ENCODE measurements around the gene GNAZ.

Gene GNAZ

GRCh38 chr22:23109441-23109978 is 39.2 kb downstream of the GNAZ start:
- Histone ChIP-seq H3K27ac (replicated peaks) (no peak overlapping the region), H3K27me3 (ENCODE audit: insufficient read depth, poor library complexity, severe bottlenecking) (no peaks in the 10 kb centered on the region), H3K4me3 (replicated peaks; ENCODE audit: insufficient read depth, low read length) (no peak overlapping the region)
- DNase-seq (ENCODE audit: low read depth in 1 of 2, low spot score in 1 of 2): no peak
- TF ChIP-seq SPI1 (IDR thresholded peaks at IDR 0.05; ENCODE audit: borderline replicate concordance, low read depth): no peak
- no peak for TF ChIP-seq POLR2AphosphoS5 (IDR thresholded peaks at IDR 0.05; ENCODE audit: low read depth)
- no peak for TF ChIP-seq REST (IDR thresholded peaks at IDR 0.05; ENCODE audit: insufficient replicate concordance, low read depth)
- no peak for TF ChIP-seq CTCF (IDR thresholded peaks at IDR 0.05; ENCODE audit: insufficient read depth, low read length)
- no peak for TF ChIP-seq GABPA (IDR thresholded peaks at IDR 0.05; ENCODE audit: low read depth)

- H3K27me3 ChIP-seq (ENCODE audit: insufficient read depth, poor library complexity, severe bottlenecking): no peaks in the 10 kb centered on the region
- no peak for DNase-seq (ENCODE audit: low read depth in 1 of 2, low spot score in 1 of 2)
- no peak overlapping the region for H3K4me3 ChIP-seq (replicated peaks; ENCODE audit: insufficient read depth, low read length)
- H3K27ac ChIP-seq (replicated peaks): no peak overlapping the region
- TF ChIP-seq CTCF (IDR thresholded peaks at IDR 0.05; ENCODE audit: insufficient read depth, low read length) (no peak), GABPA (IDR thresholded peaks at IDR 0.05; ENCODE audit: low read depth) (no peak), POLR2AphosphoS5 (IDR thresholded peaks at IDR 0.05; ENCODE audit: low read depth) (no peak), REST (IDR thresholded peaks at IDR 0.05; ENCODE audit: insufficient replicate concordance, low read depth) (no peak), SPI1 (IDR thresholded peaks at IDR 0.05; ENCODE audit: borderline replicate concordance, low read depth) (no peak)
These were observed 40.0 kb downstream of the GNAZ start for GRCh38 chr22:23110190-23110921.

- DNase-seq (ENCODE audit: low read depth in 1 of 2, low spot score in 1 of 2): no peak
- H3K27ac ChIP-seq (replicated peaks): no peak overlapping the region
- no peak for TF ChIP-seq GABPA (IDR thresholded peaks at IDR 0.05; ENCODE audit: low read depth)
- TF ChIP-seq REST (IDR thresholded peaks at IDR 0.05; ENCODE audit: insufficient replicate concordance, low read depth): no peak
- no peak for TF ChIP-seq POLR2AphosphoS5 (IDR thresholded peaks at IDR 0.05; ENCODE audit: low read depth)
- no peak for TF ChIP-seq CTCF (IDR thresholded peaks at IDR 0.05; ENCODE audit: insufficient read depth, low read length)
- no peak for TF ChIP-seq SPI1 (IDR thresholded peaks at IDR 0.05; ENCODE audit: borderline replicate concordance, low read depth)
- no peaks in the 10 kb centered on the region for H3K27me3 ChIP-seq (ENCODE audit: insufficient read depth, poor library complexity, severe bottlenecking)
- H3K4me3 ChIP-seq (replicated peaks; ENCODE audit: insufficient read depth, low read length): no peak overlapping the region
These were observed 40.7 kb downstream of the GNAZ start for GRCh38 chr22:23110922-23111527.

All from HL-60 (cell line).